ENCODE measurements around the gene MPND.
"Not testable (repeated sequence)": the region's sequence is repeated elsewhere in the genome, so short reads cannot be mapped to it uniquely, and the experiment has no call there.

MPND gene

GRCh38 chr19:4345342-4346019 is 2.1 kb downstream of the MPND start:
- DNase-seq (ENCODE audit: insufficient read length, low spot score) (no peak), FAIRE-seq (no peak)

- FAIRE-seq = no peak
- DNase-seq (ENCODE audit: insufficient read length, low spot score) = no peak
Observed at GRCh38 chr19:4346020-4346383, 2.6 kb downstream of the MPND start.

GRCh38 chr19:4347521-4347920 is 4.2 kb downstream of the MPND start:
- no peak for DNase-seq (ENCODE audit: insufficient read length, low spot score)
- no peak for FAIRE-seq

GRCh38 chr19:4349225-4349624 is 5.9 kb downstream of the MPND start:
- not testable (repeated sequence) for FAIRE-seq; DNase-seq (ENCODE audit: insufficient read length, low spot score)

- DNase-seq (ENCODE audit: insufficient read length, low spot score) (no peak), FAIRE-seq (no peak)
Observed at GRCh38 chr19:4350111-4350510, 6.7 kb downstream of the MPND start.

GRCh38 chr19:4350726-4351125 is 7.4 kb downstream of the MPND start:
- FAIRE-seq = no peak
- no peak for DNase-seq (ENCODE audit: insufficient read length, low spot score)

- DNase-seq (ENCODE audit: insufficient read length, low spot score) = no peak
Observed at GRCh38 chr19:4352701-4353121, 9.3 kb downstream of the MPND start.

GRCh38 chr19:4354282-4354681 is 10.9 kb downstream of the MPND start:
- DNase-seq (ENCODE audit: insufficient read length, low spot score) (no peak), FAIRE-seq (no peak)

More at GRCh38 chr19:4352701-4353121, 9.3 kb downstream of the MPND start:
- FAIRE-seq = no peak

GRCh38 chr19:4354897-4355296 is 11.5 kb downstream of the MPND start:
- FAIRE-seq (no peak), DNase-seq (ENCODE audit: insufficient read length, low spot score) (no peak)

GRCh38 chr19:4357095-4357797 is 13.9 kb downstream of the MPND start:
- FAIRE-seq (no peak), DNase-seq (ENCODE audit: insufficient read length, low spot score) (no peak)

- no peak for FAIRE-seq
- no peak for DNase-seq (ENCODE audit: insufficient read length, low spot score)
Observed at GRCh38 chr19:4357921-4358326, 14.6 kb downstream of the MPND start.

GRCh38 chr19:4358709-4359626 is 15.6 kb downstream of the MPND start:
- no peak for DNase-seq (ENCODE audit: insufficient read length, low spot score)
- no peak for FAIRE-seq

- no peak for DNase-seq (ENCODE audit: insufficient read length, low spot score)
- FAIRE-seq = no peak
Observed at GRCh38 chr19:4359627-4360000, 16.3 kb downstream of the MPND start.

GRCh38 chr19:4360081-4360569 is 16.8 kb downstream of the MPND start:
- DNase-seq (ENCODE audit: insufficient read length, low spot score) (no peak), FAIRE-seq (no peak)

- no peak for FAIRE-seq
- DNase-seq (ENCODE audit: insufficient read length, low spot score) = no peak
Observed at GRCh38 chr19:4360641-4361151, 17.3 kb downstream of the MPND start.

- DNase-seq (ENCODE audit: insufficient read length, low spot score) = no peak
- no peak for FAIRE-seq
Observed at GRCh38 chr19:4361152-4362046, 18.0 kb downstream of the MPND start.

- DNase-seq (ENCODE audit: insufficient read length, low spot score) = no peak
- no peak for FAIRE-seq
Observed at GRCh38 chr19:4362101-4362828, 18.9 kb downstream of the MPND start.

- FAIRE-seq (no peak), DNase-seq (ENCODE audit: insufficient read length, low spot score) (no peak)
Observed at GRCh38 chr19:4362831-4363545, 19.6 kb downstream of the MPND start.
